A673 (cell line): ENCODE data around the gene UHRF1. TPM values are rescaled to one million over a fixed set of nuclear protein-coding genes. Genes with fewer than 3 reads are reported as not detected.
"Not testable (repeated sequence)": the region's sequence is repeated elsewhere in the genome, so short reads cannot be mapped to it uniquely, and the experiment has no call there.

Experiments used
- BruUV-seq: library from RNA; stranded (reverse); fragments of 400-500 nt; replicated peaks from 2 replicates; lab custom pipeline; 2021; lab: Mats Ljungman, UMichigan
- CTCF ChIA-PET: fragments of 300-600 bp; sonication (Branson Sonifier 250); formaldehyde crosslinking; loops from one replicate; lab custom pipeline; 2022; ENCODE audit warnings: antibody characterized with exemption; lab: Charles Lee
- POLR2A ChIA-PET: fragments of 300-600 bp; sonication (Branson Sonifier 250); formaldehyde crosslinking; loops from one replicate; lab custom pipeline; 2022; ENCODE audit warnings: antibody characterized with exemption; ENCODE audit not compliant: low non-redundant PET; lab: Charles Lee
- DNase-seq: peaks from one replicate; pipeline ENCODE4 v3.0.0-alpha.2; 2015; ENCODE audit warnings: low spot score
- H3K27ac ChIP-seq: fragments of 200-600 bp; sonication (generic); 2 replicates; pipeline ENCODE4 v1.5.1; 2016; ENCODE audit warnings: mixed run types, low read depth, mild to moderate bottlenecking, mixed read lengths, antibody characterized with exemption, low read length; ENCODE audit not compliant: poor library complexity, severe bottlenecking
- H3K27me3 ChIP-seq: fragments of 200-600 bp; sonication (generic); replicated peaks from 2 replicates; pipeline ENCODE4 v1.6.1; 2017; ENCODE audit warnings: mixed run types, low read depth, mild to moderate bottlenecking, mixed read lengths, antibody characterized with exemption, low read length; ENCODE audit not compliant: insufficient read depth, poor library complexity
- H3K36me3 ChIP-seq: fragments of 200-600 bp; sonication (generic); 2 replicates; pipeline ENCODE4 v1.6.1; 2016; ENCODE audit warnings: mixed run types, mild to moderate bottlenecking, mixed read lengths, antibody characterized with exemption, low read length; ENCODE audit not compliant: insufficient read depth, poor library complexity, severe bottlenecking
- H3K4me1 ChIP-seq: fragments of 200-600 bp; sonication (generic); 2 replicates; pipeline ENCODE4 v1.6.1; 2017; ENCODE audit warnings: mixed run types, mild to moderate bottlenecking, mixed read lengths, antibody characterized with exemption, low read length; ENCODE audit not compliant: insufficient read depth, poor library complexity, severe bottlenecking
- H3K4me3 ChIP-seq: fragments of 200-600 bp; sonication (generic); 2 replicates; pipeline ENCODE4 v1.5.1; 2016; ENCODE audit warnings: low read depth, mixed run types, mild to moderate bottlenecking, mixed read lengths, low read length; ENCODE audit not compliant: poor library complexity, severe bottlenecking
- H3K9me3 ChIP-seq: fragments of 200-600 bp; sonication (generic); 2 replicates; pipeline ENCODE4 v1.6.1; 2016; ENCODE audit warnings: mixed run types, low read depth, mild to moderate bottlenecking, mixed read lengths, antibody characterized with exemption, low read length; ENCODE audit not compliant: poor library complexity, severe bottlenecking
- CTCF ChIP-seq: fragments of 300-800, 200-600 bp; sonication (generic); conservative IDR thresholded peaks from 2 replicates; pipeline ENCODE4 v1.5.1; 2017; ENCODE audit warnings: low read depth, mild to moderate bottlenecking, antibody characterized with exemption, low read length, moderate library complexity, mixed read lengths
- EZH2 ChIP-seq: fragments of 200-600 bp; sonication (generic); IDR thresholded peaks from 2 replicates; pipeline ENCODE4 v1.6.1; 2017; ENCODE audit warnings: borderline replicate concordance, low read depth, mild to moderate bottlenecking, mixed read lengths, antibody characterized with exemption, low read length; ENCODE audit not compliant: poor library complexity, severe bottlenecking
- intact Hi-C: fragments of 100-400 bp; cut with micrococcal nuclease; formaldehyde crosslinking; loops from one replicate; pipeline ENCODE4 v1.10.0; 2022; ENCODE audit not compliant: unreplicated experiment
- total RNA-seq: library from RNA; stranded (reverse); gene quantifications from 2 replicates; pipeline ENCODE4 v1.2.3, GENCODE V29; 2021

The UHRF1 gene
- total RNA-seq, 1 experiment from 2014 or later: 203 TPM

- TF ChIP-seq CTCF (no peak), EZH2 (no peak)
- ChIA-PET CTCF (interaction anchor here (0.5 kb wide), 1 partner anchor 12 kb away, joined by 11 read pairs; no protein-coding TSS in a partner anchor), POLR2A (no interaction called here)
- no peaks in the 10 kb centered on the region for H3K27me3 ChIP-seq
- no peaks in the 10 kb centered on the region for H3K4me1 ChIP-seq
- intact Hi-C loops: no loop called here
- BruUV-seq: no TSS peak
- no peak for DNase-seq
- H3K9me3 ChIP-seq: no peaks in the 10 kb centered on the region
- no peaks in the 10 kb centered on the region for H3K36me3 ChIP-seq
- H3K4me3 ChIP-seq: no peak overlapping the region
- H3K27ac ChIP-seq: no peak overlapping the region
Measured at GRCh38 chr19:4877753-4878490, 31.4 kb upstream of the UHRF1 start.

GRCh38 chr19:4878491-4878968, 30.8 kb upstream of the UHRF1 start:
- no TSS peak for BruUV-seq
- DNase-seq: no peak

DNA sequence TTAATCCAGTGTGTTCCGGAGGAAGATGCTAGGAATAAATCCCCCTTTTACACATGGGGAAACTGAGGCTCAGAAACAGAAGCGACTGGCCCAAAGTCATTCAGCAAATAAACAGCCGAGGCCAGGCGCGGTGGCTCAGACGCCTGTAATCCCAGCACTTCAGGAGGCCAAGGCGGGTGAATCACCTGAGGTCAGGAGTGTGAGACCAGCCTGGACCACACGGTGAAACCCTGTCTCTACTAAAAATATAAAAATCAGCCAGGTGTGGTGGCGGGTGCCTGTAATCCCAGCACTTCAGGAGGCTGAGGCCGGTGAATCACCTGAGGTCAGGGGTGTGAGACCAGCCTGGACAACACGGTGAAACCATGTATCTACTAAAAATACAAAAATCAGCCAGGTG, 30.3 kb upstream of the UHRF1 start:
- no TSS peak for BruUV-seq
- Histone ChIP-seq H3K4me3 (no peak overlapping the region), H3K9me3 (no peaks in the 10 kb centered on the region), H3K4me1 (no peaks in the 10 kb centered on the region), H3K36me3 (no peaks in the 10 kb centered on the region), H3K27me3 (no peaks in the 10 kb centered on the region), H3K27ac (no peak overlapping the region)
- CTCF ChIA-PET: interaction anchor here (0.7 kb wide), 1 partner anchor 93 kb away, joined by 5 read pairs; no protein-coding TSS in a partner anchor
- intact Hi-C loops: no loop called here
- TF ChIP-seq EZH2 (no peak), CTCF (no peak)
- no peak for DNase-seq
- POLR2A ChIA-PET: no interaction called here

More at GRCh38 chr19:4878491-4878968, 30.8 kb upstream of the UHRF1 start:
- intact Hi-C loops: no loop called here
- Histone ChIP-seq H3K36me3 (no peaks in the 10 kb centered on the region), H3K4me1 (no peaks in the 10 kb centered on the region), H3K4me3 (no peak overlapping the region), H3K27ac (no peak overlapping the region), H3K27me3 (no peaks in the 10 kb centered on the region), H3K9me3 (no peaks in the 10 kb centered on the region)
- POLR2A ChIA-PET: no interaction called here
- CTCF ChIA-PET: interaction anchor here (0.5 kb wide), 1 partner anchor 11 kb away, joined by 11 read pairs; no protein-coding TSS in a partner anchor
- TF ChIP-seq CTCF (no peak), EZH2 (no peak)

DNA sequence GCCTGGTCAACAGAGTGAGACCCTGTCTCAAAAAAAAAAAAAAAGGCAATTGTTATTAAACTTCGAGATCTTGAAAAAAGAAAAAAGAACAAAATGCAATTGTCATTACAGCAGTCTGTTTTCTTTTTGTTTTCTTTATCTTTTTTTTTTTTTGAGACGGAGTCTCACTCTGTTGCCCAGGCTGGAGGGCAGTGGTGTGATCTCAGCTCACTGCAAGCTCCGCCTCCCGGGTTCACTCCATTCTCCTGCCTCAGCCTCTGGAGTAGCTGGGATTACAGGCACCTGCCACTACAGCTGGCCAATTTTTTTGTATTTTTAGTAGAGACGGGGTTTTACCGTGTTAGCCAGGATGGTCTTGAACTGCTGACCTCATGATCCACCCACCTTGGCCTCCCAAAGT, 26.4 kb upstream of the UHRF1 start:
- CTCF ChIA-PET: interaction anchor here (0.6 kb wide), 1 partner anchor 1107 kb away, joined by 3 read pairs; no protein-coding TSS in a partner anchor
- H3K9me3 ChIP-seq, DNase-seq, POLR2A ChIA-PET, H3K36me3 ChIP-seq, intact Hi-C loops, H3K27ac ChIP-seq, H3K4me3 ChIP-seq, H3K27me3 ChIP-seq, H3K4me1 ChIP-seq, BruUV-seq: not testable (repeated sequence)

GRCh38 chr19:4884993-4885392, 24.3 kb upstream of the UHRF1 start:
- H3K4me3 ChIP-seq, CTCF ChIA-PET, H3K4me1 ChIP-seq, POLR2A ChIA-PET, H3K27ac ChIP-seq, DNase-seq, BruUV-seq, intact Hi-C loops, H3K9me3 ChIP-seq, H3K36me3 ChIP-seq, H3K27me3 ChIP-seq: not testable (repeated sequence)
